ENCODE results near the gene KIF2C.
"Not testable (repeated sequence)": the region's sequence is repeated elsewhere in the genome, so short reads cannot be mapped to it uniquely, and the experiment has no call there.

KIF2C gene

DNA sequence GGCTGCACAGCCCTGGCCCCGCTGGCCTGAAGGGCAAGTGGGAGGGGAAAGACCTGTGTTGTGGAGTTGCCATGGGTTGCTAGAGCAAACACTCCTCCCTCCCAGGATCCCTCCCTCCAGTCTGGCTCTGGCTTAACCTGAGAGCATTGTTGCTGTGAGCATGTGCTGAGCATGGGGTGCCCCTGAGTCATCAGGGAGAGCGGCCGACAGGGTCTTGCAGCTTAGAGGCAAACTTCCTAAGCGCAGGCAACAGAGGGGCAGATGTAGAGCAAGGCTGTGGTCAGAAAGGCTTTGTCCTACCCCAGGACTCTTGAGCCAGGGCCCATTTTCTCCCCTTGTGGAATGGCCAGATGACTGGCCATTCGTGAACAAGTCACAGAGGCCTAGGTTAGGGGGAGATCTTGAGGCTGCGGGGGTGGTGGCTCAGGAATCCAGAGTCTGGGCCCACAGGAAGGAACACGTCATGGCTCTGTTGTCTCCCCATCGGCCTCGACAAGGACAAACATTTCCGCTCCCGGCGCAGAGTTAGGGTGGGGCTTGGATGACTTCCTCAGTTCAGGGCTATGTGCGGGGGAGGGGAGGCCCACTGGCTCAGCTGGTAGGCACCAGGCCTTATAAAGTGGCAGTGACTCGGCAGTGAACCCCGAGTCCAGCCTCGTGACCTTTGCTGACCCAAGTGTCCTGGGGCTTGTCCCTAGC, 67.9 kb downstream of the KIF2C start:
- in situ Hi-C loops (cut with MboI; ENCODE audit: low sequenced_read_pairs, unreplicated experiment): no loop called here
- TF ChIP-seq, protein P1, sequence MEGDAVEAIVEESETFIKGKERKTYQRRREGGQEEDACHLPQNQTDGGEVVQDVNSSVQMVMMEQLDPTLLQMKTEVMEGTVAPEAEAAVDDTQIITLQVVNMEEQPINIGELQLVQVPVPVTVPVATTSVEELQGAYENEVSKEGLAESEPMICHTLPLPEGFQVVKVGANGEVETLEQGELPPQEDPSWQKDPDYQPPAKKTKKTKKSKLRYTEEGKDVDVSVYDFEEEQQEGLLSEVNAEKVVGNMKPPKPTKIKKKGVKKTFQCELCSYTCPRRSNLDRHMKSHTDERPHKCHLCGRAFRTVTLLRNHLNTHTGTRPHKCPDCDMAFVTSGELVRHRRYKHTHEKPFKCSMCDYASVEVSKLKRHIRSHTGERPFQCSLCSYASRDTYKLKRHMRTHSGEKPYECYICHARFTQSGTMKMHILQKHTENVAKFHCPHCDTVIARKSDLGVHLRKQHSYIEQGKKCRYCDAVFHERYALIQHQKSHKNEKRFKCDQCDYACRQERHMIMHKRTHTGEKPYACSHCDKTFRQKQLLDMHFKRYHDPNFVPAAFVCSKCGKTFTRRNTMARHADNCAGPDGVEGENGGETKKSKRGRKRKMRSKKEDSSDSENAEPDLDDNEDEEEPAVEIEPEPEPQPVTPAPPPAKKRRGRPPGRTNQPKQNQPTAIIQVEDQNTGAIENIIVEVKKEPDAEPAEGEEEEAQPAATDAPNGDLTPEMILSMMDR (IDR thresholded peaks at IDR 0.05; ENCODE audit: borderline replicate concordance, control extremely low read depth, extremely low read depth, insufficient read depth, missing control alignments): no peak
- DNase-seq (ENCODE audit: low spot score): peak; percentile 80

DNA sequence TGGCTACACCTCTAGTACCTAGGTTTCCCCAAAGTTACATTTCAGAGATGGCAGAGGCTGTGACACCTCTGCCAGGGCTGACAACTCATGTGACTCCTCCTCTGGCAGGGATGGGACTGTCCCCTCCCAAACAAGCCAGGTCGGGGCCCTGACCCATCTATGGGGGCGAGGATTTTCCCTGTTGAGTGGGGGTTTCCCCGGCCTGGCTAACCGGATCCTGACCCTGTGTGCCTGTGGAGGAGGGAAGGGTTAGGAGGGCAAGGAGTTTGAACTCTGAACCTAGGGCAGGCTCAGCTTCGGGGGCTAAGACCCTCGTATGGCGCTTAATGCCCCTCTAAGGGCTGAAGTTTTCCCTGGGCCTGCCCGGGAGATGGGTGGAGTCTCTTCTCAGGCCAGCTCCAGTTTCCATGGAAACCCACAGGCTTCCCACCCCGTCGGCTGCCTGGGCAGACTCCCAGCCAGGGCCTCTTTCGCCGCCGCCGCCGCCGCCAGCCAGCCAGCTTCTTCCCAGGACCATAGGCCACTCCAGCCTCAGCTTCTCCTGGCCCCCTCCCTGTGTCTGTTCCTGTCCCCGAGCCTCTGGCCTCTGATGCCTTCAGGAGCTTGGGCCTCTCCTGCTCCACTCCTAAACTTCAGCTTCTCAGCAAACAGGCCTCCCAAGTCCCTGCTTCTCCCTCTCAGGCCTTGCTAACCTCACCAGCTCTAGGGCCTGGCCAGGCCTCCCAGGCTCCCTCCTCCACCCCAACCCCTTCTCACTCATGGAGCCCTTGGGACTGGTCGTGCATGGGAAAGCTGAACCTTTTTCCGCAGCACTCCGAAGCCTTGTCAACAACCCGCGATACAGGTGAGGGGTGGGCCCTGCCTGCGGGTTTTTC, 68.7 kb downstream of the KIF2C start, which contains the start of gene BTBD19:
TSS of gene BTBD19 (plus strand) at position 461 of the 875 bp plus-strand sequence. CDS start at position 759, 298 bp downstream.
- in situ Hi-C loops (cut with MboI; ENCODE audit: low sequenced_read_pairs, unreplicated experiment): no loop called here
- TF ChIP-seq, protein P1 (IDR thresholded peaks at IDR 0.05; ENCODE audit: borderline replicate concordance, control extremely low read depth, extremely low read depth, insufficient read depth, missing control alignments): no peak
- DNase-seq (ENCODE audit: low spot score): peak; percentile 71

DNA sequence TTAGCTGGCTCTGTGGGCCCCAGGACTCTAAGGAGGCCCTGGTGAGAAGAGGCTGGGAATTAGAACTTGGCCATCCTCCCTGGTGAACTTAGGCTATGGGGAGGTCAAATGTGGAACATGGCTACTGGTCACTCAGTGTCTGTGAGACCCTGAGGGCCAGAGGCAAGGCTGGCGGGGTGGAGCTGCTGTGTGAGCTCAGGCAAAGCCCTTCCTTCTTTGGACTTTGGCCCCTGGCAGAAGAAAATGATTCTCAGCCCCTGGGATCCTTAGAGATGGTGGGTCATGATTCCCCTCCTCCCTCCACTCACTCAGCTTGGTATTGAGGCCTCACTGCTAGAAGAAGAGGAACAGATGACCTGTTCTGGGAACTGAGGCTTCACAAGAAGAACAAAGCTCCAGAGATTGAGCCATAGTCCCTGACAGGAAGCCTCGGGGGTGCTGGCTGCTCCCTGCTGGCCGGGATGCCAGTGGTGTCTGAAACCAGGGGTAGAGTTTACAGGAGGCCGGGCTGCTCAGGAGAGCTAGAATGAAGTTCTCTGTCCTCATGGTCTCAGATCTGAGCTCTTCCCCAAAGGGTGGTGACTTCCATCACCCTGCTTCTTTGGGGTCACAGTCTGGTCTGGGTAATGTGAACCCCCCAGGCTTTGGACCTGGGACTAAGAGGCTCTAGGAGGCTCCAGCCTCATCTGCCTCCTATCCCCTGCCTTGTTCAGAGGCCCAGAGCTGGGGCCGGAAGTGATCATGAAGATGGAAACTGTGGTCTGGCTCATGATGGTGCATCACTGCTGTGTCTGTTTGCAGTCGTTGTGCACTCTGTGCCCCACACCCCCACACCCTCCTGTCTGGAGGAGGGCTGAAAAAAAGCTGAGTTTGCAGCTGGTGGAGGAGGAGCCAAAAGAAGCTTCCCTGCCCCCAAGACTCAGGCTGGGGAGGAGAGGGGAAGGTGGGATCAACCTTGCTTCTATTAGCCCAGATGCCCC, 69.6 kb downstream of the KIF2C start:
- TF ChIP-seq, protein P1 (IDR thresholded peaks at IDR 0.05; ENCODE audit: borderline replicate concordance, control extremely low read depth, extremely low read depth, insufficient read depth, missing control alignments): no peak
- in situ Hi-C loops (cut with MboI; ENCODE audit: low sequenced_read_pairs, unreplicated experiment): no loop called here
- DNase-seq (ENCODE audit: low spot score): peak; percentile 81

DNA sequence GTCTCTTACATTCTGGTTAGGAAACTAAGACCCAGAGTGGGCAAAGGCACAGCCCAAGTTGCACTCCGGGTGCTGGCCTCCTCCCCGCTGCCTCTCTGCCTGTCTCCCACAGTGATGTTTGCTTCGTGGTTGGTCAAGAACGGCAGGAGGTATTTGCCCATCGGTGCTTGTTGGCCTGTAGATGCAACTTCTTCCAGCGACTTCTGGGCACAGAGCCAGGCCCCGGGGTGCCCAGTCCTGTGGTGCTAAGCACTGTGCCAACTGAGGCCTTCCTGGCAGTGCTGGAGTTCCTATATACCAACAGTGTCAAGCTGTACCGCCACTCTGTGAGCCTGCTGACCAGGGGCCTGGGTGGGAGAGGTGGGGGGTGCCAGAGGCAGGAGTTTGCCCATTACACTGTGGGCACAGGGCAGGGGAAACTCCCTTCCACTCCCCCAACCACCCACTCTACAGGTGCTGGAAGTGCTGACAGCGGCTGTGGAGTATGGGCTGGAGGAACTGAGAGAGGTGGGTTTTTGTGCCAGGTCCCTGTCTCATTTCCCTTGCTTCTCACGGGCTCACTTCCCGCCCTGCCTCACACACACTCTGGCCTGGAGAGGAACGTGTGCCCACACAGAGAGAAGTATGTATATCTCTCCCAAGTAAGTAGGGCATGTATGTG, 70.6 kb downstream of the KIF2C start:
- in situ Hi-C loops (cut with MboI; ENCODE audit: low sequenced_read_pairs, unreplicated experiment): no loop called here
- TF ChIP-seq, protein P1 (IDR thresholded peaks at IDR 0.05; ENCODE audit: borderline replicate concordance, control extremely low read depth, extremely low read depth, insufficient read depth, missing control alignments): no peak
- no peak for DNase-seq (ENCODE audit: low spot score)

DNA sequence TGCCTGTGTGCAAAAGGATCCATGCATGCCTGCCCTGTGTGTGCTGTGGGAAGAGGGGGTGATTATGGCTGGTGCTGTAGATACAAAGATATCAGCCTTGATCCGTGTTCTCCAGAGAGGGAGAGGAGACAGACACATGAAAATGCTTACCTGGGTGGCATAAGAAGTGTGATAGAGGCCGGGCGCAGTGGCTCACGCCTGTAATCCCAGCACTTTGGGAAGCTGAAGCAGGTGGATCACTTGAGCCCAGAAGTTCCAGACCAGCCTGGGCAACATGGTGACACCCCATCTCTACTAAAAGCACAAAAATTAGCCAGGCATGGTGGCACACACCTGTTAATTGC, 71.1 kb downstream of the KIF2C start:
- DNase-seq (ENCODE audit: low spot score); in situ Hi-C loops (cut with MboI; ENCODE audit: low sequenced_read_pairs, unreplicated experiment): not testable (repeated sequence)

DNA sequence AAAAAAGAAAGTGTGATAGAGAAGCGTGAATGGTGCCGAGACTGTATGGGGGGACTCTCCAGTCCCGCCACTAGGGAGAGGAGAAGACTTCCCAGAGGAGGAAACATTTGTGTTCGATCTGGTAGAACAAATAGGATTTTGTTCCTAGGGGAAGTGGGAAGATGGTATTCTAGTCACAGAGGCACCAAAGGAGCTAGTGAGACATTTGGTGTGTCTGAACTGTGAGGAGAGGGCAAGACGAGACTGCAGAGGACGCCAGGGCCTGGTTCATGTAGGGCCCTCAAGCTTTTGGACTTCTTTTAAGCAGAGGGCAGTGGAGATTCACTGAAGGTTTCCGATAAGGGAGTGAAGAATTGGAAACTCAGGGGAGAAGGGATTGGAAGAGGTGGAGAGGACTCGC, 71.6 kb downstream of the KIF2C start:
- in situ Hi-C loops (cut with MboI; ENCODE audit: low sequenced_read_pairs, unreplicated experiment): no loop called here
- no peak for DNase-seq (ENCODE audit: low spot score)

More for the DNA sequence above, 71.6 kb downstream of the KIF2C start:
- TF ChIP-seq, protein P1 (IDR thresholded peaks at IDR 0.05; ENCODE audit: borderline replicate concordance, control extremely low read depth, extremely low read depth, insufficient read depth, missing control alignments): no peak

Measured in GM13976 (cell line).